ENCODE results near the gene OPA3.

DNA sequence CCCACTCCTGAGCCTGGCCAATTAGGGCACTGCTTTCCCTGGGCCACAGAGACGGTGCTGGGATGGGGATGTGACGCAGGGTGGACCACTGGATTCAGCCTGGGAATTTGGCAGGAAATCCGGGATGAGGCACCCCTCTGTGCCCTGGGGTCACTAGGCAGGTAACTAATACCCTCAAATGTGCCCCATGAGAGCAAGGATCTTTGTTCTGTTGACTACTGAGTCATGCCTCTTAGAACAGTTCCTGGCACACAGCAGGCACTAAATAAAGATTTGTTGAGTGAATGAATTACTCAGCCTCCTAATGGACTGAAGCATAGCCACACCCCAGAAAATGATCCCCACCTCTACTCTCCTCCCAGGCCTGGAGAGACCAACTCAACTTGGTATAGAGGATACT, 15.9 kb downstream of the OPA3 start:
- TF ChIP-seq, protein P1, sequence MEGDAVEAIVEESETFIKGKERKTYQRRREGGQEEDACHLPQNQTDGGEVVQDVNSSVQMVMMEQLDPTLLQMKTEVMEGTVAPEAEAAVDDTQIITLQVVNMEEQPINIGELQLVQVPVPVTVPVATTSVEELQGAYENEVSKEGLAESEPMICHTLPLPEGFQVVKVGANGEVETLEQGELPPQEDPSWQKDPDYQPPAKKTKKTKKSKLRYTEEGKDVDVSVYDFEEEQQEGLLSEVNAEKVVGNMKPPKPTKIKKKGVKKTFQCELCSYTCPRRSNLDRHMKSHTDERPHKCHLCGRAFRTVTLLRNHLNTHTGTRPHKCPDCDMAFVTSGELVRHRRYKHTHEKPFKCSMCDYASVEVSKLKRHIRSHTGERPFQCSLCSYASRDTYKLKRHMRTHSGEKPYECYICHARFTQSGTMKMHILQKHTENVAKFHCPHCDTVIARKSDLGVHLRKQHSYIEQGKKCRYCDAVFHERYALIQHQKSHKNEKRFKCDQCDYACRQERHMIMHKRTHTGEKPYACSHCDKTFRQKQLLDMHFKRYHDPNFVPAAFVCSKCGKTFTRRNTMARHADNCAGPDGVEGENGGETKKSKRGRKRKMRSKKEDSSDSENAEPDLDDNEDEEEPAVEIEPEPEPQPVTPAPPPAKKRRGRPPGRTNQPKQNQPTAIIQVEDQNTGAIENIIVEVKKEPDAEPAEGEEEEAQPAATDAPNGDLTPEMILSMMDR (conservative IDR thresholded peaks at IDR 0.05; ENCODE audit: low read length), result no peak
- TF ChIP-seq EZH2phosphoT487 (IDR thresholded peaks at IDR 0.05; ENCODE audit: borderline replicate concordance, low read depth, low read length), result no peak
